NOMO-1 (cell line): ENCODE data around the gene ZNF513.
"Not testable (repeated sequence)": the region's sequence is repeated elsewhere in the genome, so short reads cannot be mapped to it uniquely, and the experiment has no call there.

Experiments used
- DNase-seq, 2 experiments: peaks; one replicate each; lab custom pipeline; 2025; ENCODE audit not compliant: unreplicated experiment in 2 of 2; lab: John Stamatoyannopoulos, UW

The ZNF513 gene, protein sequence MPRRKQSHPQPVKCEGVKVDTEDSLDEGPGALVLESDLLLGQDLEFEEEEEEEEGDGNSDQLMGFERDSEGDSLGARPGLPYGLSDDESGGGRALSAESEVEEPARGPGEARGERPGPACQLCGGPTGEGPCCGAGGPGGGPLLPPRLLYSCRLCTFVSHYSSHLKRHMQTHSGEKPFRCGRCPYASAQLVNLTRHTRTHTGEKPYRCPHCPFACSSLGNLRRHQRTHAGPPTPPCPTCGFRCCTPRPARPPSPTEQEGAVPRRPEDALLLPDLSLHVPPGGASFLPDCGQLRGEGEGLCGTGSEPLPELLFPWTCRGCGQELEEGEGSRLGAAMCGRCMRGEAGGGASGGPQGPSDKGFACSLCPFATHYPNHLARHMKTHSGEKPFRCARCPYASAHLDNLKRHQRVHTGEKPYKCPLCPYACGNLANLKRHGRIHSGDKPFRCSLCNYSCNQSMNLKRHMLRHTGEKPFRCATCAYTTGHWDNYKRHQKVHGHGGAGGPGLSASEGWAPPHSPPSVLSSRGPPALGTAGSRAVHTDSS

DNA sequence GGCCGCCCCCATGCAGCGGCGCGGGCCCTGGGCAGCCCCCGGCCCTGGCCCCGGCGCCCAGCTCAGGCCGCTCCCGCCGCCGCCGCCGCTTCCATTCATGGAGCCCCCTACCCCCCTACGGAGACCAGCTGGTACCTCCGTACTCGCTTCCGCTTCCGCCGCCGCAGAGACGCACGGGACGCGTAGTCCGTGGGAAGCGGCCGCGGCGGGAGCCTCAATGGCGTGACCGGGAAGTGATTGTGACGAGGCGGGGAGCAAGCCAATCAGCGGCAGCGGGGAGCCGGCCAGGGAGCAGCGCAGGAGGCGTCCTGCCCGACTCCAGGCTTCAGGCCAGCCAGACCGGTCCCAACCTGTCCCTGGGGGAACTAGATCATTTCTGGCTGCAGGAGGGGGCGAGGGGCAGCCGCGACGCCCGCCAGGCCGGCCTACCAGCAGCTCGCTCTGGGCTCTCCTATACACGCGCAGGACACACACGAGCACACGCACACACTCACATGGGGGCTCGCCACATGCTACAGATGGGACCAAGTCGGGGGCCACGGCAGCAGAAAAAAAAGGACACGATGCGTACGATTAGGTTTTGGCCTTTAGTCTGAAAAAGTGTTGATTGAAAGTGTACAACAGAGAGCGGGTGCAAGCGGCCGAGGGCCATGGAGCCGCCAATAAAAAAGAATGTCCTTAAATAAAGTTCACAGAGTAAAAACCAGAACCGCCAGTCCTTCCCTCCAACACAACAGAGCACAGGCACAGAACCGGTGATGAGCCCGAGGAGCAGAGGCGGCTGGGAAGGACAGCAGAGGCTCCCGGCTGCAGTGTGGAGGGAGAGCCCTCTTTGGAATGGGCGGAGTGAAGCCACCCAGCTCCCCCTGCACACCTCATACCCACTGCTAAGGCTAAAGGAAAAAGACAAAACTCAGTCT lies at the start of gene ZNF513:
TSS of gene ZNF513 (minus strand) at position 109 of the 920 bp plus-strand sequence. CDS start 208 bp downstream, outside the sequence.
- DNase-seq: peak; percentile 89 to 90

DNA sequence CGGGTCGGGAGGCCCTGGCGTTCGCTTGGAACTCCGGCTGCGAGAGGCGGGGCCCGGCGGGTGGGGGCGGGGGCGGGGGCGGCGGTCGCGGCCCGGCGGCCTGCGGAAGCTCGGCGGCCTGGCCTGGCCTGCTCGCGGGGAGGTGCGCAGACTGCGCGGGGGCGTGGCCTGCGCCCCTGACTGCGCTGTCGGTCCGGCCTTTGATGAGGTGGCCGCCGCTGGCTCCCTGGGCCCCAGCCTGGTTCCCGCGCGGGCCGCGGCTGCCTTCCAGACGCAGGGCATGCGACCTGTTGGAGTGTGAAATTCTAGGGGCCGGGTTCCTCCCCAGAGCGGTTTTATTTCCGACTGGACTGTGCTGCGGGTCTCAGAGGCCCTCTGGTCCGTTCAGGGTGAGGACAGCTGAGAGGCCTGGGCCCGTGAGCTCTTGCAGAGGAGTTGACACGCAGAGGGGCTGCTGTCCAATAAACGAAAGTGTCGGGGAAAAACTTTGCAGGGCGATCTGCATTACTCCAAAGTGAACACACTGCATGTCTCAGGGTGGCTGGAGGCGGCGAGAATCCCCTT lies 48.5 kb upstream of the ZNF513 start:
- peak; percentile 73 to 83 for DNase-seq

DNA sequence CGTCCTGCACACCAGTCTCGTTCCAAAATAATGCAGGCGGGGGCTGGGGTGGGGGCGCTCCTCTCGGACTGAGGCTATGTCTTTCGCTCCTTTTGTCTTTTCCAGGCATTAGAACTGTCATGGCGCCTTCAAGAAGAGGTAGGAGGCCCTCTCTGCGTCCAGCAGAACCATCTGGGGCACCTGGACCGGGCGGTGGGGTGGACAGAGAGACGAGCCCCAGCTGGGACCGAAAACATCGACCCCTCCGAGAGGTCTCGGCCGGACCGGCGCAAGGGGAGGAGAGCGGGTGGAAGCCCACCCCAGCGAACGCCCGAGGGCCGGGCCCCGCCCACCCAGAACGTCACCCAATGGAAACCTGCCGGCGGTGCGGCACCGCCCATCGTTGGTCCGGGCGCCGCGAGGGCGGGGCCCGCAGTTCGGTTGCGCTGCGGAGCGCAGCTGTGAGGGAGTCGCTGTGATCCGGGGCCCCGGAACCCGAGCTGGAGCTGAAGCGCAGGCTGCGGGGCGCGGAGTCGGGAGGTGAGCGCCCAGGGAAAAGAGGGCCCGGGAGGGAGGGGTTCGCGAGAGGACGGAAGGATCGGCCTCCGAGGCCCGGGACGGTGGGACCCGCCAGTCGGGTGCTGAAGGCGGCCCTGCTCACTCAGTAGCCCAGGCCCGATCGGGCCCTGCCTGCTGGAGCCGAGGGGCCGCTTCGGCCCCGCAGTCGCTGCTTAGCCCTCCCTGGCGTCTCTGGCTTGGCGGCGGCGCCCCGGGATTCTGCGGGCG lies 47.9 kb upstream of the ZNF513 start, which contains the start of gene NRBP1:
TSS of gene NRBP1 (plus strand) at position 419 of the 765 bp plus-strand sequence. CDS start 4,643 bp downstream, outside the sequence.
- DNase-seq: peak; percentile 81 to 95

DNA sequence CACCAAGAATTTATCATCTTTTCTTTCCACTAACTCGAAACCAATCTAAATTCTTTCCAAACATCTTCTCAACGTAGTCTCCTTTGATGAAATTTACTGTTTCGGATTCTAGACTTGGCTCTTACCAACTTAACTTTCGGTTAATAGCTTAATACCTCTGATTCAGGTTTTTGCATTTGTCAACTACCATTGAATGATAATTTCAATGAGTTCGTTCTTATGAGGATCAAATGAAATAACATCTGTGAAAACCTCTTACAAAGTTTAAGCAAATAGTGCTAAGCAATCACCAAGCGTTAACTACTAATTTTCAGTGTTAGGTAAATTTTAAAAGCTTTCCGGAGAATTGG lies 47.3 kb upstream of the ZNF513 start:
- peak in 1 of 2 experiments; percentile 51 for DNase-seq

DNA sequence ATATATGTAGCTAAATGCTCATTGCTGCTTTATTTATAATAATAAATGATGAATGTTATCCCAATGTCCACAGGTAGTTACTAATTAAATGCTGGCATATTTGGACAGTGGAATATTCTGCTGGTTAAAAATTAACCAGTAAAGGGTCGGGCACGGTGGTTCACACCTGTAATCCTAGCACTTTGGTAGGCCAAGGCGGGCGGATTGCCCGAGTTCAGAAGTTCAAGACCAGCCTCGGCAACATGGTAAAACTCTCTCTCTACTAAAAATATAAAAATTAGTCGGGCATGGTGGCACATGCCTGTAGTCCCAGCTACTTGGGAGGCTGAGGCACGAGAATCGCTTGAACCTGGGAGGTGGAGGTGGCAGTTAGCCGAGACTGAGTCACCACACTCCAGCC lies 44.5 kb upstream of the ZNF513 start:
- DNase-seq: not testable (repeated sequence)

DNA sequence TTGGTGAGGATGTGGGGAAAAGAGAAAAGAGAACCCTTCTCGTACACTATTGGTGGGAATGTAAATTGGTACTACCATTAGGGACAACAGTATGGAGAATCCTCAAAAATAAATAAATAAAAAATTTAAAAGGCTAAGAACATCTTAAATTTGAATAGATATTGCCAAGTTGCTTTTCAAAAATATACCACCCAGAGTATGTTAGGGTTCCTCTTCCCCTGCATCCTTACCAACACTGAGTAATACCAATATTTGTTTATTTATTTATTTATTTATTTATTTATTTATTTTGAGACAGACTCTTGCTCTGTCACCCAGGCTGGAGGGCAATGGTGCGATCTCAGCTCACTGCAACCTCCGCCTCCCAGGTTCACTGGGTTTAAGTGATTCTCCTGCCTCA lies 42.4 kb upstream of the ZNF513 start:
- DNase-seq: no peak

DNA sequence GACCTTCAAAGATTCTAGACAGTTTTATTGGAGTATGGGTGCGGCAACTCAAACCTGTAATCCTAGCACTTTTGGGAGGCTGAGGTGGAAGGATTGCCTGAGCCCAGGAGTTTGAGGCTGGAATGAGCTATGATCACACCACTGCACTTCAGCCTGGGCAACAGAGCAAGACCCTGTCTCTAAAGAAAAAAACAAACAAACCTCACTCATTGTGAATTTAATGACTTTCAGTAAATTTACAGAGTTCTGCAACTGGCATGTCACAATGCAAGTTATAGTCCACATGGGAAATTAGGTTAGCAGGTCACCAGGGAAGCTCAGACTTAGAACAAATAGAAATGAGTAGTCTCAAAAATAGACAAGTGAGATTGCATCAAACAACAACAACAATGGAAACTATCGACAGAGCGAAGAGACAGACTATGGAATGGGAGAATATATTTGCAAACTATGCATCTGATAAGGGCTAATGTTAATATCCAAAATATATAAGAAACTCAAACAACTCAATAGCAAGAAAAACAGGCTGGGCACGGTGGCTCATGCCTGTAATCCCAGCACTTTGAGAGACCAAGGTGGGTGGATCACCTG lies 41.2 kb upstream of the ZNF513 start:
- DNase-seq: no peak

DNA sequence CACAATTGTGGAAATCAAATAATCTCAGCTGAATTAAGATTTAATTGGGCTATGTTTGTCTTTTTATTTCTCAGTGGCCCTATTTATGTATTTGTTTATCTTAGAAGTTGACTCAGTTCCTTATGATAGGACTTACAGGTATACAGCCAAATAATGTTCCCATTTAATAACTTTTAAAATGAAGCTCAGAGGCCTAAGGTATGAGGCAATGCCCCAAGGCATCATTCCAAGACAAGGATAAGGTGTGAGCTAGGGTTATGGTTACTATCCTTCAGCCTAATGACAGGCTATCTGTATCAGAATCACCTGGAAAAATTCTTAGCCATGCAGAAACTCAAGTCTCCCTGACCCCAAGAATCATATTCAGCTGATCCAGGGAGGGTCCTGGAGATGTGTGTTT lies 40.5 kb upstream of the ZNF513 start:
- no peak for DNase-seq

DNA sequence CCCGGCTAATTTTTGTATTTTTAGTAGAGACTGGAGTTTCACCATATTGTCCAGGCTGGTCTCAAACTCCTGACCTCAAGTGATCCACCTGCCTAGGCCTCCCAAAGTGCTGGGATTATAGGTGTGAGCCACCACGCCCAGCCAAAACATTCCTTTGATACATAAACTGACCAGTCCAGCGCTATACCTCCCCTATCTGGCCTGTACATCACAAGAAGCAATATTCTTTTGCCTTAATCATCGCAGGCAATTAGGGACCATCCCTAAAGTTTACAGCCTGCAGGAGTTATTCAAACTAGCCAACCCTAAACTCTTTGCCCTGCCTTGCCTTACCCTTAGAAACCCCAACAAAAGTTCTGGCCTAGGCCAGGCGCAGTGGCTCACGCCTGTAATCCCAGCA lies 35.6 kb upstream of the ZNF513 start:
- no peak for DNase-seq

DNA sequence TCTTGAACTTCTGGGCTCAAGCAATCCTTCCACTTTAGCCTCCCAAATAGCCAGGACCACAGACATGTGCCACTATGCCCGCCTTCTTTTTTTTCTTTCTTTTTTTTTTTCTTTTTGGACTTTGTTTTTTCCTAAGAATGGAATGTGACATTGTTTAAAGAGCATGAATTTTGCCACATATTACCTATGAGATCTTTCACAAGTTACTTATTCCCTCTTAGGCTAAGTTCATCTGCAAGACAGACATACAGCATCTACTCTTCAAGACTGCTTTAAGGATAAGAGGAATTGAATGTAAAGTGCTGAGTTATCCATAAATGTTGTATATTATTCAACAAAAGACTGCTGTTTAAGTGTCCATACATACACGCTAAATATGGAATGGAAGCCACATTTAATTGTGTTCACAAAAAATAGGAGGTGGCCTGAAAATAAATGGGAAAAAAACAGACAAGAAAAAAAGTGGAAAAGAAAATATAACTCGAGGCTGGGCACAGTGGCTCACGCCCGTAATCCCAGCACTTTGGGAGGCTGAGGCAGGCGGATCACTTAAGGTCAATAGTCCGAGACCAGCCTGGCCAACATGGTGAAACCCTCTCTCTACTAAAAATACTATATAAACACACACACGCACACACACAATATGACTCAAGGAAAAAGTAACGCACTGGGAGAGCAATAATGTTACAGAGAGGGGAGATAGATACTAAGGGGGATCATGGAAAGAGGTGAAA lies 32.1 kb upstream of the ZNF513 start:
- no peak for DNase-seq

DNA sequence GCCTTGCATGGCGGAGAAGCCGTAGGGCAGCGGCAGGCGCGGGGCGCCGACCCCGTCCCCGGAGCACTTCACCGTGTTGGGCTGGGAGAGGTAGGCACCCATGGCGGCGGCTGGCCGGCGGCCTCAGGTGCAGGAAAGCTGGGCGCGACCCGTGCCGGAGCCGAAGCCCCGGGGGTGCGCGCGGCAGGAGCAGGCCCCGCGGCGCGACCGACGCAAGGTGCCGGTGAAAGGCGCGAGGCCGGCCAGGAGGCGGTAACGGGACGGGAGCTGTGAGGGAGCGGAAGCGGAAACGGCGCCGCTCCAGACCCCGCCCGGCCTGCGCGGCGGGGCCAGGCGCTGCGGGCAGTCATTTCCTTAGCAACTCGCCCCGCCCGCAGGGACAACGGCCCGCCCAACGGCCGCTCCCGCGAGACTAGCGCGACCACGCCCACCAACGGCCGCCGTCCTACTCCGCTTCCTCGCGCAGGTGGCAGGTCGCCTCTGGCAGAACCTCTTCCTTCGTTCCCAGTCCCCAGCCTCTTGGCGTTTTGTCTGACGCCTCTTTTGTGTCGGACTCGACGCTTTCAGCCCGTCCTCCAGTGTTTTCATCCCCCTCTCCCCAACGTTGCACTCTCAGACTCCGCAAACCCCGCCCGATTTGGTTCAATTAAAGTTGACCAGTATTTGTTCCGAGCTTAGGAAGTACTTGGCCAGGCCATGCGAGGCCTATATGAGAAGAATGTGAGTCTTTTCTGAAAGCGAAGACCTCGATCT lies 29.0 kb upstream of the ZNF513 start, which contains the start of gene PPM1G:
TSS of gene PPM1G (minus strand) at position 271 of the 753 bp plus-strand sequence. CDS start at position 102, 169 bp downstream.
- peak; percentile 89 to 98 for DNase-seq

DNA sequence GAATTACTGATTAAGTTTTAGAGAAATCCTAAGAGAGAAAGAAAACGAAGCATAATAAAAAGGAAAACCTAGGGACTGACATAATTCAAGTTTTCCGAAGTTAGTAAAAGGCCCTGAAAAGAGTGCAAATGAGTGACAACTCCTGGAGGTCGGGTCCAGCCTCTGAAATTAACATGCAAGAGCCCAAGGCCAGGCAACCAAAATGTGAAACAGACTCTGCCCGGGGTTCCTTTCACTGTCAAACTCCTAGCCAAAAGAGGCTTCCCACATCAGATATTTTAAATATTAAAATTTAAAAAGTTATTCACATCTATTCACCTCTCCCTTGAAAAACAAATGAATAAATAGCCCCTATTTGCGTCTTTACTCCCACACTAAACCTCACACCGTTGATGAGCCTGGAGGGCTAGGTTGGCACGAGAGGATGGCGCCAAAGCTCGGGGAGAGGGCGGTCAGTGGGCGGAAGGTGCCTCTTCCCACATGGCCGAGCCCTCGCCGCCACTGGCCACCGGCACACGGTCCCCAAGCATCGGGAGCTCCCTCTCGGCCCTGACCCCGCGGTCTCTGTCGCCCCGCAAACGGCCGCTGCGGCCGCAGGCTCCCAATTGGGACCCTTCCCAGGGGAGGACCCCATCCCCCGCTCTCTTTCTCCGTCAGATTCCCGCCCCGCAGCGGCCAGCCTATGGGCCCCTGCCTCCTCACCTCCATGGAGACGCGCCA lies 28.2 kb upstream of the ZNF513 start:
- DNase-seq: peak; percentile 25 to 51

DNA sequence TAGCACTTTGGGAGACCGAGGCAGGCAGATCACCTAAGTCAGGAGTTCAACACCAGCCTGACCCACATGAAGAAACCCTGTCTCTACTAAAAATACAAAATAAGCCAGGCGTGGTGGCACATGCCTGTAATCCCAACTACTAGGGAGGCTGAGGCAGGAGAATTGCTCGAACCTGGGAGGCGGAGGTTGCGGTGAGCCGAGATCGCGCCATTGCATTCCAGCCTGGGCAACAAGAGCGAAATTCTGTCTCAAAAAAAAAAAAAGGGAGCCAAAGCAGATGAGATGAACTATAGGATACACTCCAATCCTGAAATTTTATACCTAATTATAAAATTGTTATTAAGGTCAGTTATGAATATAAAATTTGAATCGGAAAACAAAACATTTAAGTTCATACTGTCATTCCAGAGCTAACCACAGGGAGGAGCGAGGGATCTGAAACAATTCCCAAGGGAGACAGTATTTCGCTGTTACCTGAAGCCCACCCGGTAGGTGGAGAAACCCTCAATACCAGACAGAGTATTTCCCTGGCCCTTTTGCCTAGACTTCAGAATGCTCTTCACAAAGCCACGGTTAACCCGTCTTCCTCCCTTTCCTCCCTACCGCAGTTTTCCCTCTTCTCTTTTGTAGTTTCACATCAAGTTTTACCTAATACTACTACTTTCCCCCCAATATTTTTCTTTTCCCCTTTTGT lies 27.4 kb upstream of the ZNF513 start:
- DNase-seq: no peak

DNA sequence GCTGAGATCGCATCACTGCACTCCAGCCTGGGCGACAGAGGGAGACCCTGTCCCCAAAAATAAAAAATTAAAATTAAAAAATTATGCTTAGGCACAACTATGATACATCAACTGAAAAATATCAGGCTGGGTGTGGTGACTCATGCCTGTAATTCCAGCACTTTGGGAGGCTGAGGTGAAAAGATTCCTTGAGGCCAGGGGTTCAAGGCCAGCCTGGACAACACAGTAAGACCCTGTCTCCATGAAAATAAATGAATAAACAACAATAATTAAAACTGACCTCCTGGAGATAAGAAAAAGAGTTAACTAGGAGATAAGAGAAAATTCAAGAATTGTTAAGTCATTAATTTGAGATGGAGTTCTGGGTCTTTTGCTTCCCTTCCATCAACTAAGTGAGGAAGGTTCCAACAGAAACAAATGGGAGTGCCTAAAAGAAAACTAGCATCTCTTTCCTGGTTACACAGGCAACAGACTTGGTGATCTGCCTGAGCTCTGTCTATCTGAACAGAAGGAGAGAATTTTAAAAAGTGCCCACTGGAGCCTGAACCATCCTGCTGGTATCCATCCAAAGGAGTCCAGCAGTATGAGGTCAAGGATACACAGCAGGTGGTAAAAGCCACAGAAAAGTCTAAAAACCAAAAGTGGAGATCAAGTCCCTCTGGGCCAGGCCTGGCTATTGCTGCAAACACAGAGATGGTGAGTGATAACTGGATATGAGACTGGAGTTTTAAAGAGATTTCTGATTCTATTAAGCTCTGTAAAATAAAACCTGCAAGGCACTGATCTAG lies 20.0 kb upstream of the ZNF513 start:
- DNase-seq: no peak

DNA sequence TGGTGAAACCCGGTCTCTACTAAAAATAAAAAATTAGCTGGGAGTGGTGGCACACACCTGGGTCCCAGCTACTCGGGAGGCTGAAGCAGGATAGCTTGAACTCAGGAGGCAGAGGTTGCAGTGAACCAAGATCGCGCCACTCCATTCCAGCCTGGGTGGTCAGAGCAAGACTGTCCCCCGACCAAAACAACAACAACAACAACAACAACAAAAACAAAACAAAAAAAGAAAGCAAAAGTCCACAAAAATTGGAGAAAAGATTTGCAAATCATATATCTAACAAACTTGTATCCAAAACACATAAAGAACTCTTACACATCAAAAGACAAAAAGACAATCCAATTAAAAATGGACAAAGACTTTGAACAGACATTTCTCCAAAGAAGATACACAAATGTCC lies 18.4 kb upstream of the ZNF513 start:
- no peak for DNase-seq

DNA sequence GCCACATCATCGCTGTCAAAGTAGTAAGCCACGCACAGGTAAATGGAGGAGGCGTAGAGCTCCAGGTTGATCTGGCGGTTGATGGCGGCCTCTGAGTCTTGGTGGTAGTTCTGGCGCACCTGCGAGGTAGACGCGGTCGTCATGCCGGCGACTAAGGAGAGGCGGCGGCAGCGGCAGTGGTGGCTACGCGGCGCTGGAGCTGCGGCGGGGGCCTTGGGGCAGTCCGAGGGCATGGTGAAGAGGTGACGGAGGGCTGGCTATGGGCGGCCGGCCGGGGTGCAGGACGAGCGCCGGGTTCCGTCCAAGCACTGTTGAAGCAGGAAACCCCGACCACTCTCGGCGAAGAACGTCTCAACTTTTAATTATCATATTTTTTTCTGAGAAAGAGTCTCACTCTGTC lies 12.7 kb upstream of the ZNF513 start:
- no peak for DNase-seq
